SK-N-SH (cell line): Measurements from ENCODE around the gene CLEC16A. TPM values are rescaled to one million over a fixed set of nuclear protein-coding genes. Genes with fewer than 3 reads are reported as not detected.
A peak's percentile ranks its signal among the peaks of the same experiment; 100 is the strongest.

Experiments
- CTCF ChIA-PET: fragments of 300-600, 350-600 bp; formaldehyde crosslinking; extraction: SDS; loops from one replicate; lab custom pipeline; 2021; lab: Yijun Ruan, JAX
- POLR2A ChIA-PET: fragments of 350-600 bp; sonication (Branson Sonifier 250); formaldehyde crosslinking; extraction: SDS; loops from one replicate; lab custom pipeline; 2020; ENCODE audit warnings: antibody characterized with exemption, inconsistent platforms; lab: Yijun Ruan, JAX
- DNase-seq: peaks from one replicate; pipeline ENCODE4 v3.0.0; 2012
- H2AFZ ChIP-seq: fragments of 200-600 bp; sonication (generic); 2 replicates; pipeline ENCODE4 v1.8.1; 2016; ENCODE audit warnings: antibody characterized with exemption, mild to moderate bottlenecking, low read depth
- H3F3A ChIP-seq: fragments of 200-600 bp; sonication (generic); replicated peaks from 2 replicates; pipeline ENCODE3; 2016; ENCODE audit warnings: antibody characterized with exemption, mild to moderate bottlenecking; ENCODE audit not compliant: insufficient read depth
- H3K27ac ChIP-seq, 2 experiments: fragments of 200-500 bp in 1 of 2; fragments of 200-600 bp in 1 of 2; sonication (Bioruptor generic) in 1 of 2; sonication (generic), shearing (Covaris generic) in 1 of 2; 2 replicates each; pipeline versions ENCODE4 v1.5.1 to v1.6.1; 2014 to 2016; ENCODE audit warnings: low read depth in 2 of 2, inconsistent platforms in 1 of 2, low read length in 1 of 2, mild to moderate bottlenecking in 1 of 2, mixed read lengths in 1 of 2
- H3K27me3 ChIP-seq: fragments of 200-600 bp; sonication (generic), shearing (Covaris generic); 2 replicates; pipeline ENCODE4 v1.6.1; 2016; ENCODE audit warnings: mixed run types; ENCODE audit not compliant: insufficient read depth
- H3K36me3 ChIP-seq, 2 experiments: fragments of 200-500 bp in 1 of 2; fragments of 200-600 bp in 1 of 2; sonication (Bioruptor generic) in 1 of 2; sonication (generic) in 1 of 2; replicated peaks in 1 of 2; 2 replicates each; pipeline versions ENCODE3 to v1.5.1; 2014 to 2016; ENCODE audit warnings: low read length in 1 of 2, mild to moderate bottlenecking in 1 of 2; ENCODE audit not compliant: insufficient read depth in 2 of 2, control insufficient read depth in 1 of 2
- H3K4me1 ChIP-seq, 2 experiments: fragments of 200-500 bp in 1 of 2; fragments of 200-600 bp in 1 of 2; sonication (Bioruptor generic) in 1 of 2; sonication (generic), shearing (Covaris generic) in 1 of 2; 2 replicates each; pipeline versions ENCODE4 v1.5.1 to v1.6.1; 2014 to 2016; ENCODE audit warnings: low read depth in 1 of 2, low read length in 1 of 2, mixed run types in 1 of 2; ENCODE audit not compliant: insufficient read depth in 2 of 2, control insufficient read depth in 1 of 2
- H3K4me2 ChIP-seq: fragments of 200-600 bp; sonication (generic), shearing (Covaris generic); 2 replicates; pipeline ENCODE4 v1.6.1; 2017; ENCODE audit warnings: mixed run types
- H3K4me3 ChIP-seq, 2 experiments: fragments of 200-500 bp in 1 of 2; fragments of 200-600 bp in 1 of 2; sonication (Bioruptor generic) in 1 of 2; sonication (generic), shearing (Covaris generic) in 1 of 2; 2 replicates each; pipeline versions ENCODE4 v1.5.1 to v1.8.1; 2014 to 2016; ENCODE audit warnings: low read depth in 2 of 2, inconsistent platforms in 1 of 2, low read length in 1 of 2, mild to moderate bottlenecking in 1 of 2, mixed read lengths in 1 of 2, moderate library complexity in 1 of 2
- H3K79me2 ChIP-seq: fragments of 200-600 bp; sonication (generic); 2 replicates; pipeline ENCODE4 v1.8.1; 2017; ENCODE audit warnings: mild to moderate bottlenecking; ENCODE audit not compliant: insufficient read depth
- H3K9ac ChIP-seq: fragments of 200-600 bp; sonication (generic); 2 replicates; pipeline ENCODE4 v1.6.1; 2017; ENCODE audit warnings: mixed run types
- H3K9me2 ChIP-seq: fragments of 200-600 bp; sonication (generic); 2 replicates; pipeline ENCODE4 v1.6.1; 2017; ENCODE audit warnings: mixed run types
- H3K9me3 ChIP-seq: fragments of 200-600 bp; sonication (generic); 2 replicates; pipeline ENCODE4 v1.6.1; 2017; ENCODE audit warnings: mixed run types, mild to moderate bottlenecking, moderate library complexity
- H4K20me1 ChIP-seq: fragments of 200-600 bp; sonication (generic); 2 replicates; pipeline ENCODE4 v1.6.1; 2017; ENCODE audit warnings: mild to moderate bottlenecking, mixed run types; ENCODE audit not compliant: insufficient read depth
- ELF1 ChIP-seq: IDR thresholded peaks from 2 replicates; pipeline ENCODE4 v1.4.0; 2012
- EP300 ChIP-seq, 2 experiments: IDR thresholded peaks; 2 replicates each; pipeline versions ENCODE4 v1.4.0 to v1.6.1; 2012; ENCODE audit warnings: borderline replicate concordance in 1 of 2, low read depth in 1 of 2, low read length in 1 of 2
- FOXJ3 ChIP-seq: sonication (generic); formaldehyde crosslinking; IDR thresholded peaks from 2 replicates; pipeline ENCODE4 v1.5.1; 2020; ENCODE audit warnings: mild to moderate bottlenecking, missing genetic modification reagents
- FOXM1 ChIP-seq: IDR thresholded peaks from 2 replicates; pipeline ENCODE4 v1.4.0; 2012; ENCODE audit warnings: low read depth, mild to moderate bottlenecking
- GATA2 ChIP-seq: sonication (generic); formaldehyde crosslinking; IDR thresholded peaks from 2 replicates; pipeline ENCODE4 v1.5.0; 2020; ENCODE audit warnings: mild to moderate bottlenecking, missing genetic modification reagents
- MEF2A ChIP-seq: IDR thresholded peaks from 2 replicates; pipeline ENCODE4 v1.4.0; 2012; ENCODE audit warnings: low read depth, borderline replicate concordance
- POLR2AphosphoS5 ChIP-seq: IDR thresholded peaks from 2 replicates; pipeline ENCODE4 v1.6.1; 2012; ENCODE audit warnings: low read depth, low read length
- RAD21 ChIP-seq: IDR thresholded peaks from 2 replicates; pipeline ENCODE4 v1.6.1; 2012; ENCODE audit warnings: mild to moderate bottlenecking, low read length
- RCOR1 ChIP-seq: fragments of 150-350 bp; IDR thresholded peaks from 2 replicates; pipeline ENCODE4 v1.6.1; 2017; ENCODE audit warnings: antibody characterized with exemption, low read length
- SIN3A ChIP-seq: IDR thresholded peaks from 2 replicates; pipeline ENCODE4 v1.6.1; 2012; ENCODE audit warnings: low read depth, mild to moderate bottlenecking, low read length, moderate library complexity, borderline replicate concordance
- TEAD4 ChIP-seq: IDR thresholded peaks from 2 replicates; pipeline ENCODE4 v1.4.0; 2012; ENCODE audit warnings: mild to moderate bottlenecking, borderline replicate concordance; ENCODE audit not compliant: insufficient read depth
- WGBS: methylation state at CpG from one replicate; pipeline ENCODE4 v1.1.6; 2017; ENCODE audit warnings: low lambda C conversion rate; 5-methylcytosine and 5-hydroxymethylcytosine counted together
- polyA plus RNA-seq, 3 experiments: library from polyadenylated mRNA; depleted of rRNA; stranded (reverse); fragments of >200 nt; gene quantifications; 2 replicates each; pipeline ENCODE4 v1.2.3, GENCODE V29; 2012
- TF ChIP-seq, protein P1 (sequence below): IDR thresholded peaks from 2 replicates; pipeline ENCODE4 v1.4.0; 2012; ENCODE audit warnings: low read depth
- TF ChIP-seq, protein P2 (sequence below): fragments of 150-350 bp; IDR thresholded peaks from 2 replicates; pipeline ENCODE4 v1.6.1; 2016; ENCODE audit warnings: mild to moderate bottlenecking, low read depth, low read length
- TF ChIP-seq, protein P3 (sequence below): fragments of 150-350 bp; IDR thresholded peaks from 2 replicates; pipeline ENCODE4 v1.6.1; 2017; ENCODE audit warnings: antibody characterized with exemption, low read length, low read depth, borderline replicate concordance
- TF ChIP-seq, protein P4 (sequence below): IDR thresholded peaks from 2 replicates; pipeline ENCODE4 v1.6.1; 2012; ENCODE audit warnings: mild to moderate bottlenecking, low read depth, low read length, moderate library complexity
- TF ChIP-seq, protein P5 (sequence below): IDR thresholded peaks from 2 replicates; pipeline ENCODE4; 2012

The CLEC16A gene
- polyA plus RNA-seq, 1 of the 3 experiments (the other 2 are of a cell fraction) = 13.7 TPM

DNA sequence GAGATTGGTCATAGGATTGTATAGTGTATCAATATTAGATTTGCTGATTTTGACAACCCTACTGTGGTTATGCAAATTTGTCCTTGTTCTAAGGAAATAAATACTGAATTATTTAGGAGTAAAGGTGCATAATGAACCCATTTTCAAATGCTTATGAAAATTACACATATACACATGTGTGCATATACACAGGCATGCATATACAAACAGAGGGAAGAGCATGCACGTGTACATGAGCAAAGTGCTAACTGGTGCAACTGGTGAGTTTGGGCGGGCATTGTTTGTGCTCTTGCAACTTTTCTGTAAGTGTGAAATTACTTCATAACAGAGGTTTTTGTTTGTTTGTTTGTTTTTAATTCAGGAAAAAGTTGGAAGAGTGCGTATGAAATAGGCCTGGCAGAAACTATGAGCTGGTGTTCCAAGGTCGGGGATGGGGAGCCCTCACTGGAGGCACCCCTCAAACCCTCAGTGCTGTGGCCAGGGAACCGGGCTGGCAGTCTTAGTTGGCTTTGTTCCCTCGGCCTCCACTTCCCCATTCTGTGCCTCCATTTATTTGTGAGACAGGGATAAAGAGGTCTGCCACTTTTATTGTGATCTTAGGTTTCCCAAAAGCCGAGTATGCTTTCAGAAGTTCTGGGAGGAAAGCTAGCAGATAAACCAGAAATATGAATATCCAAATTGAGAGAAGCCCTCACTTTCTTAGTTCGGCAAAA is 7.9 kb upstream of the CLEC16A start:
- H4K20me1 ChIP-seq = peaks cover 89% of the 10 kb centered on the region
- no peak overlapping the region for H3K4me3 ChIP-seq
- no peaks in the 10 kb centered on the region for H3F3A ChIP-seq
- H2AFZ ChIP-seq = no peak overlapping the region
- 76% methylated on average over 8 of the region's 8 CpGs for WGBS
- peak overlapping the region; percentile 6; the same call in 1 of the 2 replicates for H3K4me2 ChIP-seq
- peaks cover 89% of the 10 kb centered on the region for H3K79me2 ChIP-seq
- no peaks in the 10 kb centered on the region for H3K9me2 ChIP-seq
- H3K36me3 ChIP-seq = peaks cover 6 to 26% of the 10 kb centered on the region in 2 experiments
- H3K9me3 ChIP-seq = no peaks in the 10 kb centered on the region
- no peaks in the 10 kb centered on the region for H3K27me3 ChIP-seq
- no peak for TF ChIP-seq TEAD4
- no peak for TF ChIP-seq RAD21
- no peak for TF ChIP-seq POLR2AphosphoS5
- TF ChIP-seq, protein P1, sequence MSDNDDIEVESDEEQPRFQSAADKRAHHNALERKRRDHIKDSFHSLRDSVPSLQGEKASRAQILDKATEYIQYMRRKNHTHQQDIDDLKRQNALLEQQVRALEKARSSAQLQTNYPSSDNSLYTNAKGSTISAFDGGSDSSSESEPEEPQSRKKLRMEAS = no peak
- TF ChIP-seq, protein P2, sequence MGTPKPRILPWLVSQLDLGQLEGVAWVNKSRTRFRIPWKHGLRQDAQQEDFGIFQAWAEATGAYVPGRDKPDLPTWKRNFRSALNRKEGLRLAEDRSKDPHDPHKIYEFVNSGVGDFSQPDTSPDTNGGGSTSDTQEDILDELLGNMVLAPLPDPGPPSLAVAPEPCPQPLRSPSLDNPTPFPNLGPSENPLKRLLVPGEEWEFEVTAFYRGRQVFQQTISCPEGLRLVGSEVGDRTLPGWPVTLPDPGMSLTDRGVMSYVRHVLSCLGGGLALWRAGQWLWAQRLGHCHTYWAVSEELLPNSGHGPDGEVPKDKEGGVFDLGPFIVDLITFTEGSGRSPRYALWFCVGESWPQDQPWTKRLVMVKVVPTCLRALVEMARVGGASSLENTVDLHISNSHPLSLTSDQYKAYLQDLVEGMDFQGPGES = no peak
- TF ChIP-seq MEF2A = no peak
- no peak for TF ChIP-seq SIN3A
- no peak for TF ChIP-seq FOXJ3 (CRISPR knock-in tag)
- TF ChIP-seq, protein P3, sequence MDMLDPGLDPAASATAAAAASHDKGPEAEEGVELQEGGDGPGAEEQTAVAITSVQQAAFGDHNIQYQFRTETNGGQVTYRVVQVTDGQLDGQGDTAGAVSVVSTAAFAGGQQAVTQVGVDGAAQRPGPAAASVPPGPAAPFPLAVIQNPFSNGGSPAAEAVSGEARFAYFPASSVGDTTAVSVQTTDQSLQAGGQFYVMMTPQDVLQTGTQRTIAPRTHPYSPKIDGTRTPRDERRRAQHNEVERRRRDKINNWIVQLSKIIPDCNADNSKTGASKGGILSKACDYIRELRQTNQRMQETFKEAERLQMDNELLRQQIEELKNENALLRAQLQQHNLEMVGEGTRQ = no peak
- no peak for TF ChIP-seq RCOR1
- TF ChIP-seq, protein P4, sequence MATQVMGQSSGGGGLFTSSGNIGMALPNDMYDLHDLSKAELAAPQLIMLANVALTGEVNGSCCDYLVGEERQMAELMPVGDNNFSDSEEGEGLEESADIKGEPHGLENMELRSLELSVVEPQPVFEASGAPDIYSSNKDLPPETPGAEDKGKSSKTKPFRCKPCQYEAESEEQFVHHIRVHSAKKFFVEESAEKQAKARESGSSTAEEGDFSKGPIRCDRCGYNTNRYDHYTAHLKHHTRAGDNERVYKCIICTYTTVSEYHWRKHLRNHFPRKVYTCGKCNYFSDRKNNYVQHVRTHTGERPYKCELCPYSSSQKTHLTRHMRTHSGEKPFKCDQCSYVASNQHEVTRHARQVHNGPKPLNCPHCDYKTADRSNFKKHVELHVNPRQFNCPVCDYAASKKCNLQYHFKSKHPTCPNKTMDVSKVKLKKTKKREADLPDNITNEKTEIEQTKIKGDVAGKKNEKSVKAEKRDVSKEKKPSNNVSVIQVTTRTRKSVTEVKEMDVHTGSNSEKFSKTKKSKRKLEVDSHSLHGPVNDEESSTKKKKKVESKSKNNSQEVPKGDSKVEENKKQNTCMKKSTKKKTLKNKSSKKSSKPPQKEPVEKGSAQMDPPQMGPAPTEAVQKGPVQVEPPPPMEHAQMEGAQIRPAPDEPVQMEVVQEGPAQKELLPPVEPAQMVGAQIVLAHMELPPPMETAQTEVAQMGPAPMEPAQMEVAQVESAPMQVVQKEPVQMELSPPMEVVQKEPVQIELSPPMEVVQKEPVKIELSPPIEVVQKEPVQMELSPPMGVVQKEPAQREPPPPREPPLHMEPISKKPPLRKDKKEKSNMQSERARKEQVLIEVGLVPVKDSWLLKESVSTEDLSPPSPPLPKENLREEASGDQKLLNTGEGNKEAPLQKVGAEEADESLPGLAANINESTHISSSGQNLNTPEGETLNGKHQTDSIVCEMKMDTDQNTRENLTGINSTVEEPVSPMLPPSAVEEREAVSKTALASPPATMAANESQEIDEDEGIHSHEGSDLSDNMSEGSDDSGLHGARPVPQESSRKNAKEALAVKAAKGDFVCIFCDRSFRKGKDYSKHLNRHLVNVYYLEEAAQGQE = no peak
- TF ChIP-seq GATA2 (CRISPR knock-in tag) = no peak
- no peak for TF ChIP-seq ELF1
- no peak for TF ChIP-seq EP300 (IDR thresholded peaks at IDR 0.05; ENCODE audit: borderline replicate concordance in 1 of 2, low read depth in 1 of 2, low read length in 1 of 2)
- TF ChIP-seq, protein P5, sequence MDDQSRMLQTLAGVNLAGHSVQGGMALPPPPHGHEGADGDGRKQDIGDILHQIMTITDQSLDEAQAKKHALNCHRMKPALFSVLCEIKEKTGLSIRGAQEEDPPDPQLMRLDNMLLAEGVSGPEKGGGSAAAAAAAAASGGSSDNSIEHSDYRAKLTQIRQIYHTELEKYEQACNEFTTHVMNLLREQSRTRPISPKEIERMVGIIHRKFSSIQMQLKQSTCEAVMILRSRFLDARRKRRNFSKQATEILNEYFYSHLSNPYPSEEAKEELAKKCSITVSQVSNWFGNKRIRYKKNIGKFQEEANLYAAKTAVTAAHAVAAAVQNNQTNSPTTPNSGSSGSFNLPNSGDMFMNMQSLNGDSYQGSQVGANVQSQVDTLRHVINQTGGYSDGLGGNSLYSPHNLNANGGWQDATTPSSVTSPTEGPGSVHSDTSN = no peak
- TF ChIP-seq FOXM1 = no peak
- ChIA-PET CTCF (interaction anchor here (0.5 to 2.9 kb wide), 3 partner anchors 17 to 199 kb away, joined by 3 to 16 read pairs (median 3); no protein-coding TSS in a partner anchor), POLR2A (no interaction called here)
- no peak for DNase-seq
- no peak overlapping the region for H3K27ac ChIP-seq
- H3K4me1 ChIP-seq = peaks cover 15 to 69% of the 10 kb centered on the region in 2 experiments
- H3K9ac ChIP-seq = no peak overlapping the region
